ENCODE results near the gene ARPC1B. TPM values are rescaled to one million over a fixed set of nuclear protein-coding genes. Genes with fewer than 3 reads are reported as not detected.
"Not testable (repeated sequence)": the region's sequence is repeated elsewhere in the genome, so short reads cannot be mapped to it uniquely, and the experiment has no call there.

The ARPC1B gene
- total RNA-seq, 1 donor from 2014 or later = 33.6 TPM

GRCh38 chr7:99331002-99331401 lies 43.5 kb upstream of the ARPC1B start:
- H3K9me3 ChIP-seq (replicated peaks) = no peaks in the 10 kb centered on the region
- peaks cover 31% of the 10 kb centered on the region for H3K36me3 ChIP-seq
- no peak overlapping the region for H3K4me3 ChIP-seq
- no peak for DNase-seq
- no peak for TF ChIP-seq CTCF (IDR thresholded peaks at IDR 0.05; ENCODE audit: borderline replicate concordance)
- H3K27ac ChIP-seq (replicated peaks) = peak overlapping the region; percentile 97
- H3K4me1 ChIP-seq = peaks cover 86% of the 10 kb centered on the region
- intact Hi-C loops (cut with micrococcal nuclease) = no loop called here
- no peaks in the 10 kb centered on the region for H3K27me3 ChIP-seq (ENCODE audit: low read depth)

GRCh38 chr7:99339595-99339994 lies 34.9 kb upstream of the ARPC1B start:
- H3K9me3 ChIP-seq (replicated peaks) = no peaks in the 10 kb centered on the region
- TF ChIP-seq CTCF (IDR thresholded peaks at IDR 0.05; ENCODE audit: borderline replicate concordance) = no peak
- no peak overlapping the region for H3K4me3 ChIP-seq
- no peak for DNase-seq
- H3K27ac ChIP-seq (replicated peaks) = no peak overlapping the region
- no peaks in the 10 kb centered on the region for H3K27me3 ChIP-seq (ENCODE audit: low read depth)
- intact Hi-C loops (cut with micrococcal nuclease) = no loop called here
- H3K4me1 ChIP-seq = peaks cover 24% of the 10 kb centered on the region
- peaks cover 94% of the 10 kb centered on the region for H3K36me3 ChIP-seq

- H3K4me3 ChIP-seq = no peak overlapping the region
- no peak for TF ChIP-seq CTCF (IDR thresholded peaks at IDR 0.05; ENCODE audit: borderline replicate concordance)
- H3K36me3 ChIP-seq = peaks cover 94% of the 10 kb centered on the region
- no peak for DNase-seq
- no peaks in the 10 kb centered on the region for H3K27me3 ChIP-seq (ENCODE audit: low read depth)
- no peaks in the 10 kb centered on the region for H3K9me3 ChIP-seq (replicated peaks)
- H3K27ac ChIP-seq (replicated peaks) = peak overlapping the region; percentile 47
- intact Hi-C loops (cut with micrococcal nuclease) = no loop called here
- peaks cover 17% of the 10 kb centered on the region for H3K4me1 ChIP-seq
Observed at GRCh38 chr7:99340659-99341058, 33.9 kb upstream of the ARPC1B start.

- Histone ChIP-seq H3K9me3 (replicated peaks) (no peaks in the 10 kb centered on the region), H3K27me3 (ENCODE audit: low read depth) (no peaks in the 10 kb centered on the region), H3K4me1 (peaks cover 12% of the 10 kb centered on the region), H3K4me3 (no peak overlapping the region), H3K27ac (replicated peaks) (no peak overlapping the region), H3K36me3 (peaks cover 96% of the 10 kb centered on the region)
- no peak for TF ChIP-seq CTCF (IDR thresholded peaks at IDR 0.05; ENCODE audit: borderline replicate concordance)
- DNase-seq = no peak
- intact Hi-C loops (cut with micrococcal nuclease) = no loop called here
Observed at GRCh38 chr7:99344061-99344647, 30.4 kb upstream of the ARPC1B start.

GRCh38 chr7:99350641-99351040 lies 23.9 kb upstream of the ARPC1B start:
- H3K36me3 ChIP-seq = peaks cover 99% of the 10 kb centered on the region
- H3K4me1 ChIP-seq; H3K9me3 ChIP-seq (replicated peaks); intact Hi-C loops (cut with micrococcal nuclease); H3K27ac ChIP-seq (replicated peaks); H3K4me3 ChIP-seq; H3K27me3 ChIP-seq (ENCODE audit: low read depth); DNase-seq: not testable (repeated sequence)

GRCh38 chr7:99352247-99352646 lies 22.3 kb upstream of the ARPC1B start:
- Histone ChIP-seq H3K36me3 (peaks cover 99% of the 10 kb centered on the region), H3K4me3 (no peak overlapping the region), H3K9me3 (replicated peaks) (no peaks in the 10 kb centered on the region), H3K4me1 (no peaks in the 10 kb centered on the region), H3K27me3 (ENCODE audit: low read depth) (no peaks in the 10 kb centered on the region), H3K27ac (replicated peaks) (no peak overlapping the region)
- DNase-seq = no peak
- intact Hi-C loops (cut with micrococcal nuclease) = no loop called here
- no peak for TF ChIP-seq CTCF (IDR thresholded peaks at IDR 0.05; ENCODE audit: borderline replicate concordance)

All from left ventricle myocardium inferior (tissue), 1 donor.